NCI-H748 (cell line): ENCODE measurements around the gene SALL1.

Source experiments
- DNase-seq: peaks from one replicate; lab custom pipeline; 2025; ENCODE audit not compliant: unreplicated experiment; lab: John Stamatoyannopoulos, UW

Gene SALL1

DNA sequence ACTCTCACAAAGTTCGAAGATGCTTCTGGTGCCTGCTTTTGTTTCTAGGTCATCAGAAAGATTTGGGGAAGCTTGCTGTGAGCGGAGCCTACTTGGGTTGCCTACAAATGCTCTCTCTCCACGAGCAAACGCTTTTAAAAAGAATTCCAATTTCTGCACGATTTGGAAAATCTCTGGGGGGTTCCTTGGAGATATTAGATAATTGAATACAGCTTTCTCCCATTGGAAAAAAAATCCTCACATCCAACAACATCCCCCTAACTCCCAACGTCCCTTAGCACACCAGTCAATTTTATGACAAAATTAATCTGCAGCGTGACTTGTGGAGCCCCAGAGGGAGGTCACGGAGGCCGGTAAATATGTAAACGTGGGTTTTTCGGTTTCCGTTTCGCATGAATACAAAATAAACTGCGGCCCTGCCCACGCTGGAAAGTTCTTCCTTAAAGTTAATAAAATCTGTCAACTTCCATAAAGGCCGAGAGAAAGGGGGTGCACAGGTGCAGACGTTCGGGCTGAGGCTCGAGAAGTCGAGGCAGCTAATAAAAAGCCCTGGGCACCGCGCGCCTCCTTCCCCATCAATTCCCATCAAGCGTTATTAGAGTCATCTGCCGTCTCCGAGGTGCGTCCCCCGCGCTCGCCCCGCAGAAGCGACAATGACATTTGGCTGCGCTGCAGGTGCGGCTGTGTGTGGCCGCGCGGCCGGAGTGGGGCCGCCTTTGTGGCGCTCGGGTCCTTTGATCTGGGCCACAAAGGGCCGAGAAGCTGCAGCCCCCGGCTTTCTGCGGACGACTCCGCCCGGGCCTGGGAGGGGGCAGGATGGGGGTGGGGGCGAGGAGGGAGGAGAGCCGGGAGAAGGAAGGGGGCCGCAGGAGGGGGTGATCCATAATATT, 37.6 kb downstream of the SALL1 start:
- DNase-seq = peak; percentile 55

- DNase-seq = no peak
Observed at GRCh38 chr16:51112323-51112722, 38.7 kb downstream of the SALL1 start.

DNA sequence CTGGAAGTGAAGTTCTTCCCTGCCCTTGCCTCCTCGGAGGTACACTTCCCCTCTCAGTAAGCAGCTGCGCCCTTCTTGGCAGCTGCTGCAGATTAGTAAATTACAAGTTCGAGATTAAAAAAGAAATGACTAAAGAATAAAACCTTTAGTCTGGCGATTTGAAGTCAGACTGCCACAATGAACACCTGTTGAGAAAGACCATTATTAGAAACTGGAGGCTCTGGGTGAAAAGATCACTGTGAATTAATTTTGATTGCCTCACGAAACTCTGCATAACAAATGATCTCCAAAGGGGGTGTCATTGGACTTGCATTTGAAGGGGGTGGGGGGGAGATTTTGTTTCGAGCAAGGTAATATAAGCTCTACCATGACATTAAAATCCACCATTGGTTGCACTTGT, 39.3 kb downstream of the SALL1 start:
- no peak for DNase-seq

DNA sequence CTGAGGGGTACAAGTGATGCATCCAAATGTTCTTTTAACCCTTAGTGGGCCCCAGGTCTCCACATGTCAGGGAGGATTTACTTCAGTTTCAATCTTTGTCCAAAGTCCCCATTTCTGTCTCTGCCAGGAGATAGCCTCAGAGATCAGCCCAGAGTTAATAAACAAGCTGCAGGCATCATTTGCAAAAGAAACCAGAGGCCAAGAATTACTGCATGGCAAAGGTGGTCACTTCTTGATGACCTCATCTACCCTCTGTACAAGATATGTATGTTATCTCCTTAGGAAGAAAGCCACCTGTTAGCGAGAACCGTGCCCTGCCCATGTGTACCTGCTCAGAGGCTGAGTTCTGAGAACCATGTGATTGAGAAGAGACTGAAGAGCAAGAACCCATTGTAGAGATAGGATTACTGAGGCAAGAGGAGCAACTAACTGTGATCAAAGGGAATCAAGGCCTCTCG, 40.3 kb downstream of the SALL1 start:
- no peak for DNase-seq

DNA sequence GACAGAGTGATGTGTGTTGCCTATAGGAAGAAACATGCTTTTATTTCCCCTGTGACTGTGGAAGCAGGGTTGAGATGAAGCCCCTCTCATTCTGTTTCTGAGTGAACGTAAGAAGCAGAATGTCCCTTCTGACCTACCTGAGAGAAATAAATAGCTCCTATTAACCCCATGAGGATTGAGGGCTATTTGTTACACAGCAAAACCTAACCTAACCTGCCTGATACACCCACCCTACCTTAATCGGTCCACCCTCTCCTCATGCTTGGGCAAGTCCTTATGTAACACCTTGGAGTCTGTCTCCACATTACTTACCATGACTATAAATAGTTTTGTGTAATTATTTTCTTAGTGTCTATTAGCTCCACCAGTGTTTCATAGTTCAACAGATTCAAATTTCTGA, 41.9 kb downstream of the SALL1 start:
- no peak for DNase-seq

DNA sequence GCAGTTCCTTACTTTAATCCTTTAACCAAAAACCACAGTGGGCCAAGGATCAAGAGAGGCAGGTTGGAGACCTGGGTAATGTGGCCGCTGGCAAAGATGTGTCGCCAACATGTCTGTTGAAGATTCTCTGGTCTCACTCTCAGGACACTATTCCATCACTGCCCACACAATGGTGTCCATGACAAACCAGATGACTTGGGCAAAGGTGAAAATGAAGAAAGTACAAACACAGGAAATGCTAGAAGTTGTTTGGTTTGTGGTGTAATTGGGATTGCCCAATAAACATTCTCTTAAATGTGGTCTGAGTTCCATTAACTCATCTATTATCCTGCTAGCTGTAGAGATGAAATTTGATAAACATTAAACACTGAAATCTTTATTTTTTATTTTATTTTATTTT, 43.3 kb downstream of the SALL1 start:
- DNase-seq = no peak

- no peak for DNase-seq
Observed at GRCh38 chr16:51106535-51106934, 44.5 kb downstream of the SALL1 start.

- DNase-seq = no peak
Observed at GRCh38 chr16:51103590-51103989, 47.5 kb downstream of the SALL1 start.

- DNase-seq = no peak
Observed at GRCh38 chr16:51097729-51098128, 53.3 kb downstream of the SALL1 start.

DNA sequence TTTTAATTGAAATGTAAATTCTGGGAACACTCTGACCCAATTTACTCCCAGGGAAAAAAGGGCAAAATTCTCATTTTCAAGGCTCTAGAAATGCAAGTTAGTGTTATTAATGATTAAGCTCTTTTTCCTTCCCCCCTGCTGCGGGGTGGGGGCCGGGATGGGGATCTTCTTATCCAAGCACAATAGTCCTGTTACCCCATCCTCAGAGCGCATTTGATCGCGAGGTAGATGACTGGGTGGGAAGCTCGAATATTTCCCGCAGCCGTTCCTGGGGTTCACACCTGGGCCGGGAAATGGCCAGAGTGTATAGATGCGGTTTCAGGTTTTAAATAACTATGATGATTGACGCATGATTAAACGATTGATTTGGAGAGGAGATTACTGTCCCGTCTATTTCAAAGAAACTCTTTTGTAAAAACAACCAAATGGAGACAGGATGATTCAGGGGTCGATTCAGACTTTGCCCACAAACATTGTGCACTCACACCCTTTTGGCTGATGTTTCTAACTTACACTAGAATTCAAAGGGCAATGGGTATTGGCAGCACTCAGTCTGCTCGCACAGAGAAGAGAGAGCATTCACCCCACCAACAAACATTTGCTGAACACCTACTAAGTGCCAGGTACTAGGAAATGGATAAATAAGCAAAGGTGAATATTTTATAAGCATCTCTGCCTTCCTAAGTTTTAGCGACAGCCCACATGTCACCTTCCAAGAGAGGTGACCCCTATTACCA, 55.0 kb downstream of the SALL1 start:
- DNase-seq = no peak

- no peak for DNase-seq
Observed at GRCh38 chr16:51095084-51095881, 55.8 kb downstream of the SALL1 start.

DNA sequence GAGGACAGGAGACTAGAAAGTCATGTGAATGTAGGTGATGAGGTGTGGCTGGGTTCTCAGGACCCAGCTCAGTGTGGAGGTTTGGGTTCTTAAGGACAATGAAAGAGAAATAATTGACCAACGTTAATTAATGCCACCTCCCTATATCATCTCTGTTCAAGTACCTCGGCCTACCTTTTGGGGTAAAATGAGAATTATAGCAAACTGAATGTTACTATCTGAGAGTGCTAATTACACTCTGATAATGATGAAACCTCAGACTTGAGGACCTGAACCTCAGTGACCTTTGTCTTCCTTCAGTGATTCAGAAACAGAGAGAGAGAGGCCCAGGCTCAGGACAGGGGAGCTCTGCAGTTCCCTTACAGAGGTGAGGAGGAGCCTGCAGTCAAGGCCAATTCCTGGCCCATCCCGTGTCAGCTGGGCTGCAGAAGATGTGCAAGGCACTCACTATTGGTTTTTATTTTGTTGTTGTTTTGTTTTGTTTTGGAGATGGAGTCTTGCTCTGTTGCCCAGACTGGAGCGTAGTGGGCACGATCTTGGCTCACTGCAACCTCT, 57.3 kb downstream of the SALL1 start:
- DNase-seq = no peak
